ENCODE measurements around the gene EXOC4.
"Not testable (repeated sequence)": the region's sequence is repeated elsewhere in the genome, so short reads cannot be mapped to it uniquely, and the experiment has no call there.

EXOC4 gene

DNA sequence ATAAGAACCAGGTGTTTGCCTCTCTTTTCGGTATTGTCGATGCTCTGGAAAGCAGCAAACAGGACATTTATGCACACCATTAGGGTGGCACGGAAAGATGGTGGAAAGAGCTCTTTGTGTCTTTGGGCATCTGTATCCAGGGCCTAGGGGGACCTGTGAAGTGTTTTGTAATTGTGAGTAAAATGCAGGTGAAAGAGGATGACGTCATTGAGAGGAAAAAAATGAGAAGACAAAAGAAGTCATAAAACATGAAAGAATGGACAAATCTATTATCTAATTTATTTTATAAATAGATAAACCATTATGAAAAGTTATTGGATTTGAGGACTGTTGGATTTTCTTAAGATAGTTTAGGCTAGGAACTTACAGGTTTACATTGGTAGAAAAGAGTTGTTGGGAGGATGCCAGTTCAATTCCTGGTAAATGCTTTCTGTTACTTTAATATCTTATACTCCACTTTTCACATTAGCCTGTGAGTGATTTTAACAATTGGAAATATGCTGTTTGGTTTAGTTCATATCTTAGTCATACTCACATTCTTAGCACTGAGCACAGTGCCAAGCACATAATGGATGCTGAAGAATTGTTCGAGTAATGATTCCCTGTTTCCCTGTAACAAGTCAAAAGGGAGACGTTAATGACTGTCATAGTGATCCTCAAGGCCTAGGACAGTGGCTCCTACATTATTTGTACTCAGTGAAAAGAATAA lies 62.6 kb downstream of the EXOC4 start:
- no peak for DNase-seq (ENCODE audit: low spot score)

DNA sequence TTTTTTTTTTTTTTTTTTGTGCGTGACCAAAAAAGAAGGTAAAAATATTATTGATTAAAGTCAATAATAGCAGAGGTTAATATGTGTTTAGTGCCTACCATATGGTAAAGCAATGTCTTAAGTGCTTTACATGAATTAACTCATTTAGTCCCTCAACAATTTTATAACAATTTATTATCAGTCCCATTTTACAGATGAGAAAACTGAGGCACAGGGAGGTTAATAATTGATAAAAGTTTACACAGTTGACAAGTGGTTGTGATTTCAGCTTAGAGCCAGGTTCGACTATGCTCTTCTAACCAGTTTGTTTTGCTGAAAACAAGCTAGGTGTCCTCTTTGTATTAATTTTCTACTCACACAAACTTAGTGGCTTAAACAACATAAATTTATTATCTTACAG lies 67.0 kb downstream of the EXOC4 start:
- DNase-seq (ENCODE audit: low spot score) = no peak

DNA sequence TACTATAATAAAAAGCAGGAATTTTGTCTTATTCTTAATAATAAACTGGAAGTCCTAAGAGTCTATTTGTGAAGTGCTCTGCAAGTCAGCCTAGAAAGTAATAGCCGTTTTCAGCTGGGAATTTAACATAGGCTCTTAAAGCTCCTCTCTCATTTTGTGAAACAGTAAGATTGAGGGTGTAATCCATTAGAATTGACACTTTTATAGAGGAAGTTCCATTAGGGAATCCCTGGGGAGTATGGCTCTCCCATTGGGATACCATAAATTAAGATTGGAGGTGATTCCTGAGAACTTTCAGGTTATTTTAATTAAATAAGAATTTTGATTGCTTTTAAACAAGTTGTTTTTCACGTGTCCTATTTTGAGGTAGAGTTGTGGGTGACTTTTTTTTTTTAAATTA lies 68.0 kb downstream of the EXOC4 start:
- no peak for DNase-seq (ENCODE audit: low spot score)

DNA sequence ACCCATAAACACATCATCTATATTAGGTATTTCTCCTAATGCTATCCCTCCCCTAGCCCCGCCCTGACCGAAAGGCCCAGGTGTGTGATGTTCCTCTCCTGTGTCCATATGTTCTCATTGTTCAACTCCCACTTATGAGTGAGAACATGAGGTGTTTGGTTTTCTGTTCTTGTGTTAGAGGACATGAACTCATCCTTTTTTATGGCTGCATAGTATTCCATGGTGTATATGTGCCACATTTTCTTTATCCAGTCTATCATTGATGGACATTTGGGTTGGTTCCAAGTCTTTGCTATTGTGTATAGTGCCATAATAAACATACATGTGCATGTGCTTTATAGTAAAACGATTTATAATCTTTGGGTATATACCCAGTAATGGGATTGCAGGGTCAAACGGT lies 68.5 kb downstream of the EXOC4 start:
- DNase-seq (ENCODE audit: low spot score) = not testable (repeated sequence)

DNA sequence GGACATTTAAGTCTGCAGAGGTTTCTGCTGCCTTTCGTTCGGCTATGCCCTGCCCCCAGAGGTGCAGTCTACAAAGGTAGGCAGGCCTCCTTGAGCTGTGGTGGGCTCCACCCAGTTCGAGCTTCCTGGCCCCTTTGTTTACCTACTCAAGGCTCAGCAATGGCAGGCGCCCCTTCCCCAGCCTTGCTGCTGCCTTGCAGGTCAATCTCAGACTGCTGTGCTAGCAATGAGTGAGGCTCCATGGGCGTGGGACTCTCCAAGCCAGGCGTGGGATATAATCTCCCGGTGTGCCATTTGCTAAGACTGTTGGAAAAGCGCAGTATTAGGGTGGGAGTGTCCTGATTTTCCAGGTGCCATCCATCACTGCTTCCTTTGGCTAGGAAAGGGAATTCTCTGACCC lies 73.9 kb downstream of the EXOC4 start:
- not testable (repeated sequence) for DNase-seq (ENCODE audit: low spot score)

DNA sequence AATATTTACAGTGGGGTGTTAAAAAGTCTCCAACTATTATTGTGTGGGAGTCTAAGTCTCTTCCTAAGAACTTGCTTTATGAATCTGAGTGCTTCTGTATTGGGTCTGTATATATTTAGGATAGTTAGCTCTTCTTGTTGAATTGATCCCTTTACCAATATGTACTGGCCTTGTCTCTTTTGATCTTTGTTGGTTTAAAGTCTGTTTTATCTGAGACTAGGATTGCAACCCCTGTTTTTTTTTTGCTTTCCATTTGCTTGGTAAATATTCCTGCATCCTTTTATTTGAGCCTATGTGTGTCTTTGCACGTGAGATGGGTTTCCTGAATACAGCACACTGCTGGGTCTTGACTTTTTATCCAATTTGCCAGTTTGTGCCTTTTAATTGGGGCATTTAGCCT lies 75.1 kb downstream of the EXOC4 start:
- not testable (repeated sequence) for DNase-seq (ENCODE audit: low spot score)

DNA sequence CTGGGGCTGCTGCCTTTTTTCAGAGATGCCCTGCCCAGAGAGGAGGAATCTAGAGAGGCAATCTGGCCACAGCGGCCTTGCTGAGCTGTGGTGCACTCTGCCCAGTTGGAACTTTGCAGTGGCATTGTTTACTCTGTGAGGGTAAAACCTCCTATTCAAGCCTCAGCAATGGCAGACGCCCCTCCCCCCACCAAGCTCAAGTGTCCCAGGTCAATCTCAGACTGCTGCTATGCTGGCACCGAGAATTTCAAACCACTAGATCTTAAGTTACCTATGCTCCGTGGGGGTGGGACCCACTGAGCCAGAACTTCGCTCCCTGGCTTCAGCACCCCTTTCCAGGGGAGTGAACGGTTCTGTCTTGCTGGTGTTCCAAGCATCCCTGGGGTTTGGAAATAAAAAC lies 77.2 kb downstream of the EXOC4 start:
- no peak for DNase-seq (ENCODE audit: low spot score)

DNA sequence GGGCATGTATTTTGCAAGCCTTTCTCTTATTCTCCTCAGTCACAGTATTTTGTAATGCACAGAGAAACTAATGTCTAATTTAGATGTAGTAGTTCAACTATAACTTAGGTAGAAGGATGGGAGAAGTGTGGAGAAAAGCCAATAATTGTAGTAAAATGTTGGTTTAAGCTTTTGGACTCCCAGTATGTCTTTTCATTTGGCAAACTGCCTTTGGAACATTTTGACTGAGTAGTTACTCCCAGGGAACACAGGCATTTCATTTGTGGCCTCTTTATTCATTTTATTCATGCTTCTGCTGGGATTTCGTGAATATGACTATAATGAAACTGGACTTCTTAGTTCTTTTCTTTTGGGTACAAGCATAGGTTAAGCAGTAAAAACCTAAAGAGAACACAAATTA lies 79.0 kb downstream of the EXOC4 start:
- DNase-seq (ENCODE audit: low spot score) = no peak

DNA sequence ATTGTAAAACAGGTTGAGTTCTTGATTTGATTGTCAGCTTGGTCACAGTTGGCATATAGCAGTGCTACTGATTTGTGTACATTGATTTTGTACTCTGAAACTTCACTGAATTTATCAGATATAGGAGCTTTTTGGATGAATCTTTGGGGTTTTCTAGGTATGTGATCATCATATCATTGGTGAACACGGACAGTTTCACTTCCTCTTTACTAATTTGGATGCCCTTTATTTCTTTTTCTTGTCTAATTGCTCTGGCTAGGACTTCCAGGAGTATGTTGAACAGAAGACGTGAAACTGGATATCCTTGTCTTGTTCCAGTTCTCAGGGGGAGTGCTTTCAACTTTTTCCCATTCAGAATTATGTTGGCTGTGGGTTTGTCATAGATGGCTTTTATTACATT lies 86.9 kb downstream of the EXOC4 start:
- DNase-seq (ENCODE audit: low spot score) = no peak

DNA sequence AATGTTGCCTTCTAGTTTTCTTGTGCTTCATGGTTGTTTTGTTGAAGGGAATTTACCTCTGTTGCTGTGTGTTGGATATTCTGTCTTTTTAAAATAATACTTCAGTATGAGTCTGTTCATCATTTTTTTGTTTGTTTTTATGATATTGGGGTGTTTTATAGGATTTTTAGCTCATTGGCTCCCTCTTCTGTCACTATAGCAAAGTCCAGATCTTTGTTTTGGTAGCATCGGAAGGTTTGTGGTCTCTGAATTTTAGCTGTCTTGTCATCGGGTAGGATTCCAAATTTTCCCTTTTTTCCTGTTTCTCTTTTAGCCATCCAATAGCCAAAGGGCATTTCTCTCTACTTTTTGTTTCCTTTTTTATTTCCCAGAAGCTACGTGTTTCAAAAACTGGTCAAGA lies 91.4 kb downstream of the EXOC4 start:
- no peak for DNase-seq (ENCODE audit: low spot score)

DNA sequence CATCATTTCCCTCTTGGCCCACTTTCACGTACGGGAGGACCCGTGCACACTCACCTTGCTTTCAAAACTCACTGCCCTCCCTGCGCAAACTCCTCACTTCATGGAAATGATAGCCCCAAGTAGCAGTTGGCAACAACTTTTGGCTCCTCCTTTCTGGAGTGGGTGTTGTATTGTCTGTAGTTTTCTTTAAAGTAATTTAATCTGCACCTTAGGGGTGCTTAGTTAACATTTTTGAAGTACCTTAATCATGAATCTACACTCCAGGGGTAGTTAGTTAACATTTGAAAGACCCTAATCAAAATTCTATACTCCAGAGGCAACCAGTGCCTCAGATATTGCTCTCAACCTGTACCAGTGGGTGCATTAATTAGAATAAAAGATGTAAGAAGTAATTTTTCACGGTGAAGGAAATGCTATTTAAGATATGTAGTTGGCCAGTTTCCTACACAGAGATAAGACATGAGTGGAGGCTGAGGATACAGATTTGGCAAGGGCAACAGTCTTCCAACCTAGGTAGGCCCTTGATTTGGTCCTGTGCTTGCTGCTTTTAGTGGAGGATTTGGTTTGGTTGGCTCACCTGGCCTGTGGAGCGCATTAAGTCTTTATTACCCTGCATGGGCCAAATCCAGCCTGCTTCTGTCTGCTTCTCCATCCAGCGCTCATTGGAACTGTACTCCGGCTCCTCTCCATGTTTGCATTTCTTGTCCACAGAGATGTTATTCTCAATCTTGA lies 93.0 kb downstream of the EXOC4 start:
- DNase-seq (ENCODE audit: low spot score) = no peak

DNA sequence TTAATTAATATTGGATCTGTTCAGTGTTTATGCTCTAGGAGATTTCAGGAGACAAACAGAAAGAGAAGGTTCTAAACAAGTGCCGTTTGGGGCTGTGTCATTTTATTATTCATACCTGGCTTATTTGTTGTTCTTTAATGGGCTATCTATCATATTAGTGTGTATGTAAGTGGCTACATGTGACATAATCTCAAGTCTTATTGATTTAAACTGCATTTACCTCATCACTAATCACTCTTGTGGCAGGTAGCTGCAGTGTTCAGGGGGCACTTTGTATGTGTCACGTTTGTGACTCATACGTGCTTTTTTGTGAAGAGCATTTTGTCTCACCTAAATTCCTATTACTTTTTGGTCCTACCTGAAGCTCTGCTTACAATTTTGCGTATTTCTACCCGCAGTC lies 95.4 kb downstream of the EXOC4 start:
- no peak for DNase-seq (ENCODE audit: low spot score)

DNA sequence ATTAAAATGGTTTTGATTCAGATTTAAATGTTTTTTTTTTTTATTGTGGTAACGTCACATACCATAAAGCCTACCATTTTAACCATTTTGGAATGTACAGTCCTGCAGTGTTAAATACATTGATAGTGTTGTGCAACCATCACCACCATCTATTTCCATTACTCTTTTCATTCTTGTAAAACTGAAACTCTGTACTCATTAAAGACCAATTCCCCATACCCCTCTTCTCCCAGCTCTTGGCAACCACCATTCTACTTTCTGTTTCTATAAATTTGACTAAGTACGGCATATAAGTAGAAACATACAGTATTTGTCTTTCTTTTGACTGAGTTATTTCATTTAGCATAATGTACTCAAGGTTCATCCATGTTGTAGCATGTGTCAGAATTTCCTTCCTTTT lies 96.2 kb downstream of the EXOC4 start:
- no peak for DNase-seq (ENCODE audit: low spot score)

DNA sequence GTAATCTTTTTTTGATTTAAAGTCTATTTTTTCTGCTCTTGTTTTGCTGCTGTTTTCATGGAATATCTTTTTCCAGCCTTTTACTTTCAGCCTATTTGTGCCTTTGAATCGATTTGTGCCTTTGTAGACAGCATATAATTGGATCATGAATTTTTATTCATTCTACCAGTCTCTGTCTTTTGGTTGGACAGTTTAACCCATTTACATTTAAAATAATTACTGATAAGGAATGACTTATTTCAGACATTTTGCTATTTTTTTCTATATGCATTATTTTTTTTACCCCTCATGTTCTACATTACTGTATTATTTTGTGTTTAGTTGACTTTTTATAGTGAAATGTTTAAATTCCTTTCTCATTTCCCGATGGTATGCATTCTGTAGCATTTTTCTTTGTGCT lies 99.6 kb downstream of the EXOC4 start:
- DNase-seq (ENCODE audit: low spot score) = no peak

DNA sequence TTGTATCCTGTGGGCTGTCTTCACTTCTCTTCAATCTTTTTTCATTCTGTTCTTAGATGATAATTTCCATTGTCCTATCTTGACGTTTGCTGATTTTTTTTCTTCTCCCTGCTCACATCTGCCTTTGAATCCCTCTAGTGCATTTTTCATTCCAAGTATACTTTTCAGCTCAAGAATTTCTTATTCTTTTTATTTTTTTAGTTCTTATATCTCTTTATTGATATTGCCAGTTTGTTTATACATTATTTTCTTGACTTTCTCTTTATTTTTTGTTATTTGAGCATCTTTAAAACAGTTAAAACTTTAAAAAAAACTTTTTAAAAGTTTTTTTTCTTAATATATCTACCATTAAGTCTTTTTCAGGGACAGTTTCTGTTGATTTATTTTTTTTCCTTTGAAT lies 100.9 kb downstream of the EXOC4 start:
- no peak for DNase-seq (ENCODE audit: low spot score)

DNA sequence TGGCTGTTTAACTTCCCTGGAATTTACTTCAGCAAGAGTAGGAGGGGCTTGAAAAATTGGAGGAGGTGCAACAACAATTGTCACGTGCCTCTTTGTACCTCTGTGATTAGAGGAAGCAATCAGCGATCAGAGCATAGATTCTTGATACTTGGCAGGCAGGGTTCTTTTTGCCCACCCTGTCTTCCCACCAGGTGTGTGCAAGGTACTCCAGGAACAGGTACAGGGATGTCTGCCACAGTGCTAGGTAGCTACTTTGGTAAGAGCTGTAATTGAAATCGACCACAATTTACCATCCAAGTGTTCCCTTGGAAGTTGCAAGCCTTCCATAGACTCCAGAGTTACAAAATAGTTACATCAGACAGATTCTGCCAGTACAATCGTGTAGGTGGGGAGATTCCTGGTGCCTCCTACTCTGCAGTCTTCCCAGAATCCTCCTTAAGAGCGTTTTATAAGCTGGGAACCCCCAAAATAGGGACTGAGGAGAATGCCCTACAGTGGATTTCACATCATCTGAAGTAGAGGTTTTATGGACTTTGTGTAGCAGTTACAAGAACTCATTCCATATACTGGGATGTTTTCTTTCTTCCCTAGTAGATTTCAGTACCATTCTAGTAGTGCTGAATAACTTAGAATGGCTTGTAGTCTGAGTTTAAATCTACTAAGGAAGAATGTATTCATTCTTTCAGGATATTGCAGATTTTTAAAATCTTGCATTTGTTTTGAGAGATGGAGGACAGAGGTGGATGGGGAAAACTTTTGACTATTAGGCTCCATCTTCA lies 101.9 kb downstream of the EXOC4 start:
- DNase-seq (ENCODE audit: low spot score) = no peak

DNA sequence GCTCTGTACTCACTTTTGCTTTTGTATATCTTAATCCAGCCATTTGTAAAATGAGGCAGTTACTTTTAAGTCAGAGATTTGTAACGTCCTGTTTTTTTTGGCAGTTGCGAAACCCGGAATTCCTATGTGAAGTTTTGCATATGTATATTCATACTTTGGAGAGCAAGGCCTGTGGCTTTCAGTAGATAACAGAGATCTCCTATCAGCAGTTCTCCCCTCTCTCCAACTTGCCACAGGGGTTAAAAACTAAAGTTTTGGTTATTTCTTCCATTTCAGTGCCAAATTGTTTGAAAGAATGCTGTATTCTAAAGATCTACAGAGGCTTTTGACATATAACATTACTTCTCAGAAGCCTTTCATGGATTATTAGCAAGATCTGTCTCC lies 102.4 kb downstream of the EXOC4 start:
- DNase-seq (ENCODE audit: low spot score) = no peak

DNA sequence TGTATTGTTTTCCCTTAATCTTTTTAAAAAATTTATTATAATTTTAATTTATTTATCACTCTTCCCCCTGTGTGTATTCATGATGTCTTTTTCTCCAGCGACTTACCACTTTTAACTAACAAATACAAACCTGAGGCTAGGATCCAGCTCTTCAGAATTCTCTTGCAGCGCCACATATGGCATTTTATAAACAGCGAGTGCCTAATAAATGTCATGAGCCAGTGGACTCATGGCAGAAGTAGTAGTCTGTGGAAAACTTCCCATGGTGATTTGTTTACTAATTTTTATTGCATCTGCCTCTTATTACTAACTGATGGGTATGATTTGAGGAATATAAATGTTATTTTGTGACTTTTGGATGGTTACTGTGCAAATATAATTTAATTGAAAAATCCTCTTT lies 102.9 kb downstream of the EXOC4 start:
- no peak for DNase-seq (ENCODE audit: low spot score)

DNA sequence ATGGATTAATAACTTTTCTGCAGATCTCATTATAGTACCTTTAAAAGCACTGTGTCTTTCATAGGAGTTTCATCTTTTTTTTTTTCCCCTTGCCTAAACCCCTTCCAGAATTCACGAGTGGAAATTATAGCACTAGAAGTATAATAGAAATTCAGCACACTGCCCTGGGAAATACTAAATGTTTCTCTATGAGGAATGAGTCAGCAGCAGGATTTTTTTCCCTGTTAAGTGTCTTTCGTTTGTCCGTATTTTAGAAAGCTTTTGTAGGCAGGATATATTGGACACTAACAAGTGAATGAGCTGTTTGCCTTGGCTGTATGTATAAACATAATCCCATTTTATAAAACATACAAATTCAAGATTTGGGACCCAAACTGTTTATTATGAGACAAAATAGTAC lies 105.8 kb downstream of the EXOC4 start:
- DNase-seq (ENCODE audit: low spot score) = no peak

DNA sequence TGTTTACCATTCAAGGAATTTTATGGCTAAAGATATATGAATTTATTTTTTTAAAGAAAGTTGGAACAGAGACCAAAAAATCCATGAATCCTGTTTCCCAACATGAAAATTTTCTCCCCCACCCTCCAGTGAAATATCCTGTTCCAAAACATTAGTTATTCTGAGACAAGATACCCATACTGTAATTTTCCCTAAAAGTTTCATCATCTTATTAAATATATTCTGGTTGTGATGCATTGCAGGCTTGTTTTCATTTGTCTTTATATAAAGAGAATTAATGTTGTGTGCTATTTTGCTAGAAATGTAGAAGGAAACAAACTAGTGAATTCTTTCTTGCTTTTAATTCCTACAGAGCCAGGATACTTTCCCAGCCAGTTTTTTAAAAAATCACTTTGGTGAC lies 106.6 kb downstream of the EXOC4 start:
- no peak for DNase-seq (ENCODE audit: low spot score)

DNA sequence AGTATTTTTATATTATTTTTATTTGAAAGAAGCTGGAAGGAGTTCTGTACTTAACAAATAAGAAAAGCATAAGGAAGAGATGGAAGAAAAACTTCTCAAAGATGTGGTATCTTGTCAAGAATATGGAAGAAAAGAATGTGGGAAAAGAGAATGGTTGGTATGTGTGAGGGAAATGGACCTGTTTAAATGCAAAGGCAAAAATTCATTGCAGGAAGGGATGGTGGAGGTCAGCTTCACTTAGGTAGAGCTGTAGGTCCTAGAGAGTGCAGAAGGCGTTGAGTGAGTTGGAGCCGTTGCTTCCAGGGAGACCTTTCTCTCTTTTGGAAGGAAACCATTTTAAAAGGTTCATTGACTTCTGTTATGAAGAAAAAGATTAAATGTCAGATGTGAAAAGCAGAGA lies 107.3 kb downstream of the EXOC4 start:
- DNase-seq (ENCODE audit: low spot score) = no peak

DNA sequence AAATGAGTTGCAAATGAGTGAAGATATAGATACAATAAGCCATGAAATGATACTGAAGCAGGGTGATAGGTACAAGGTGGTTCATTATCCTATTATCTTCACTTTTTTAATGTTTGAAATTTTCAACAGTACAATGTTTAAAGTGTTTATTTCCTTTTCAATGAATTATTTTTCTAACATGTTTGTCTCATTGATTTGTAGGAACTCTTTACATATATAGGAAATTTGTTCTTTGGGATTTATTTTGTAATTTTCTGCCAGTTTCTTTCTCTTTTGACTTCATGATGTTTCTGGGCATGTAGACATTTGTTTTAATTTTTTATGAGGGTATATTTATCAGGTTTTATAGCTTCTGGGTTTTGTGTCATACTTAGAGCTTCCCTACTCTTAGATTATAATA lies 108.9 kb downstream of the EXOC4 start:
- DNase-seq (ENCODE audit: low spot score) = no peak

DNA sequence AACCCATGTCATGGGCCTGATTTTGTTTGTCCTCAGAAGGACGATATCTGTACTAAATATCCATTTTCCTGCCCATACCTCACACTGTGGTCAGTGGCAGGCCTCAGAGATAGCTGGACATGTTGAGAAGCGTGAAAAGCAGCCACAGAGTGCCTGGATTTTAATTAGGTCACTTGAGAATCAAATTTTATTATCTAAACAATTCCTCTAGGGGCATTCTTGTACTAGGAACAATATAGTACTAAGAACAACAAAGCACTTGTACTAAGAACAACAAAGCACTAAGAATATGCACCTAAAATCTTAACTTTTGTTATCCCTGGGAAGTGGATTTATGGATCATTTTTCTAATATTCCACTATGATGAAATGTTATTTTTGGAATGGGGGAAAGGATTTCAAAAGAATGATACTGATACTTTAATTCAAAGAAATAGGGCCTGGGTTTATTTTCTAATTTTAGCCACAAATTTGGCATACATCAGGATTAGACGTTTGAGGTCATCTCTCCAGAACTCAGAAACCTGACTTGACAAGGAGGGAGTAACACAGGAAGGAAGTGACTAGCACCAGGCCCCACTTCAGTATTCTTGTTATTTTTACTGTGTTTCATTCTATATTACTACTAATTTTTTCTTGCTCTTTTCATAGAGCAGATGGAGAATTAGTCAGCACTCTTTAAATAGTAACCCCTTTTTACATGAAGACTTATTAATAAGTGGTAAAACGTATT lies 112.2 kb downstream of the EXOC4 start:
- no peak for DNase-seq (ENCODE audit: low spot score)
